PC-3 (cell line): ENCODE data around the gene INSM1. TPM values are rescaled to one million over a fixed set of nuclear protein-coding genes. Genes with fewer than 3 reads are reported as not detected.

Experiments used
- ATAC-seq: fragments of 200-7000 bp; cut with Tn5 transposase; 2 replicates; pipeline ENCODE4 v1.9.1; 2020; ENCODE audit warnings: mild to moderate bottlenecking, moderate library complexity
- BruUV-seq: library from RNA; stranded (reverse); fragments of 400-500 nt; replicated peaks from 2 replicates; lab custom pipeline; 2021; lab: Mats Ljungman, UMichigan
- CTCF ChIA-PET: fragments of 300-600 bp; sonication (Branson Sonifier 250); formaldehyde crosslinking; loops from one replicate; lab custom pipeline; 2022; ENCODE audit warnings: antibody characterized with exemption; lab: Charles Lee
- POLR2A ChIA-PET: fragments of 300-600 bp; sonication (Branson Sonifier 250); formaldehyde crosslinking; loops from one replicate; lab custom pipeline; 2022; ENCODE audit warnings: antibody characterized with exemption; ENCODE audit not compliant: unreplicated experiment; lab: Charles Lee
- DNase-seq: peaks from one replicate; pipeline ENCODE4 v3.0.0-alpha.2; 2015
- H2AFZ ChIP-seq: fragments of 300-600 bp; sonication (generic); 2 replicates; pipeline ENCODE4 v1.6.0; 2016; ENCODE audit warnings: antibody characterized with exemption, low read length
- H3F3A ChIP-seq: fragments of 300-600 bp; sonication (generic); one replicate; pipeline ENCODE4 v1.6.0; 2017; ENCODE audit warnings: antibody characterized with exemption, low read length, control low read depth, mild to moderate bottlenecking; ENCODE audit not compliant: unreplicated experiment
- H3K27ac ChIP-seq: fragments of 300-600 bp; sonication (generic); 2 replicates; pipeline ENCODE4 v1.5.1; 2016; ENCODE audit warnings: mild to moderate bottlenecking, low read length
- H3K27me3 ChIP-seq: fragments of 300-600 bp; sonication (generic); 2 replicates; pipeline ENCODE4 v1.6.1; 2016; ENCODE audit warnings: low read length, mixed read lengths
- H3K36me3 ChIP-seq: fragments of 300-600 bp; sonication (generic); 2 replicates; pipeline ENCODE4 v1.6.1; 2016; ENCODE audit warnings: low read depth, mixed run types, low read length, mixed read lengths
- H3K4me1 ChIP-seq: fragments of 300-600 bp; sonication (generic); 2 replicates; pipeline ENCODE4 v1.5.1; 2016; ENCODE audit warnings: low read length; ENCODE audit not compliant: insufficient read depth
- H3K4me2 ChIP-seq: fragments of 300-600 bp; sonication (generic); 2 replicates; pipeline ENCODE4 v1.6.0; 2016; ENCODE audit warnings: low read length
- H3K4me3 ChIP-seq: fragments of 300-600 bp; sonication (generic); 2 replicates; pipeline ENCODE4 v1.5.1; 2016; ENCODE audit warnings: mild to moderate bottlenecking, low read length, mixed read lengths
- H3K79me2 ChIP-seq: fragments of 300-600 bp; sonication (generic); 2 replicates; pipeline ENCODE4 v1.6.1; 2017; ENCODE audit warnings: low read length, mixed read lengths
- H3K9ac ChIP-seq: fragments of 300-600 bp; sonication (generic); 2 replicates; pipeline ENCODE4 v1.6.0; 2016; ENCODE audit warnings: mild to moderate bottlenecking, low read length
- H3K9me2 ChIP-seq: fragments of 300-600 bp; sonication (generic); replicated peaks from 2 replicates; pipeline ENCODE4 v1.6.1; 2016; ENCODE audit warnings: mixed run types, low read length, mixed read lengths
- H3K9me3 ChIP-seq: fragments of 300-600 bp; sonication (generic); 2 replicates; pipeline ENCODE4 v1.6.1; 2016; ENCODE audit warnings: low read length, mixed read lengths
- H4K20me1 ChIP-seq: fragments of 300-600 bp; sonication (generic); 2 replicates; pipeline ENCODE4 v1.6.1; 2016; ENCODE audit warnings: low read length, mixed read lengths
- EZH2 ChIP-seq: fragments of 300-600 bp; sonication (generic); IDR thresholded peaks from one replicate; pipeline ENCODE4 v1.6.1; 2017; ENCODE audit warnings: antibody characterized with exemption, mild to moderate bottlenecking, low read length; ENCODE audit not compliant: unreplicated experiment
- EZH2phosphoT487 ChIP-seq: fragments of 300-600 bp; sonication (generic); IDR thresholded peaks from 2 replicates; pipeline ENCODE4 v1.6.1; 2018; ENCODE audit warnings: mild to moderate bottlenecking, antibody characterized with exemption, low read length, borderline replicate concordance
- intact Hi-C: fragments of 100-400 bp; cut with micrococcal nuclease; formaldehyde crosslinking; loops from 2 replicates; pipeline ENCODE4 v1.9.0; 2023
- total RNA-seq: library from RNA; depleted of rRNA; stranded (reverse); fragments of >200 nt; gene quantifications from 2 replicates; pipeline ENCODE4 v1.2.3, GENCODE V29; 2014
- TF ChIP-seq, protein P1 (sequence below): fragments of 300-600 bp; sonication (generic); conservative IDR thresholded peaks from 2 replicates; pipeline ENCODE4 v1.5.1; 2017; ENCODE audit warnings: antibody characterized with exemption, low read depth, mild to moderate bottlenecking, low read length

INSM1 gene
- total RNA-seq, 1 experiment from 2014 or later = 0.04 TPM

DNA sequence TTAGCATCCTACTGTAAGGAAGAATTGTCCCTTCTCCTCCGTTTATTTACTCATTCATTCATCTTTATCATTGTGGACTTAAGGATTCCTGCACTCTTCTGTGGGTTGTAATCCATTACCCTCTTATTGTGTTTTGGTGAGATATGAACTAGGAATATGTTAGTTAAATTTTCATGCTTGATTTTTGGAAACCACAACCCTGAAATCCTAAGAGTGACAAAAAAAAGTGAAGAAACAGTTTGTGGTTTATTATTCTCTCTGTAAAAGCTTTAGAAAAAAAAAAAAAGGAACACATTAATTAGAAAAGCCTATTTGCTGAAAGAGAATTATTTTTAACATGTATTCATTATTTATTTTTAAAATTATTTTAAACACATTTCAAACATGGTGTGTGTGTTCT, 36.7 kb upstream of the INSM1 start:
- Histone ChIP-seq H3K9me3 (no peaks in the 10 kb centered on the region), H3K4me2 (no peak overlapping the region), H2AFZ (no peak overlapping the region), H3F3A (no peaks in the 10 kb centered on the region), H3K9ac (no peak overlapping the region), H3K4me3 (no peak overlapping the region), H3K9me2 (no peaks in the 10 kb centered on the region), H4K20me1 (no peaks in the 10 kb centered on the region), H3K79me2 (no peaks in the 10 kb centered on the region), H3K27ac (no peak overlapping the region), H3K4me1 (no peaks in the 10 kb centered on the region), H3K27me3 (peaks cover 52% of the 10 kb centered on the region), H3K36me3 (no peaks in the 10 kb centered on the region)
- ChIA-PET CTCF (no interaction called here), POLR2A (no interaction called here)
- no peak for ATAC-seq
- intact Hi-C loops = no loop called here
- no TSS peak for BruUV-seq
- TF ChIP-seq, protein P1, sequence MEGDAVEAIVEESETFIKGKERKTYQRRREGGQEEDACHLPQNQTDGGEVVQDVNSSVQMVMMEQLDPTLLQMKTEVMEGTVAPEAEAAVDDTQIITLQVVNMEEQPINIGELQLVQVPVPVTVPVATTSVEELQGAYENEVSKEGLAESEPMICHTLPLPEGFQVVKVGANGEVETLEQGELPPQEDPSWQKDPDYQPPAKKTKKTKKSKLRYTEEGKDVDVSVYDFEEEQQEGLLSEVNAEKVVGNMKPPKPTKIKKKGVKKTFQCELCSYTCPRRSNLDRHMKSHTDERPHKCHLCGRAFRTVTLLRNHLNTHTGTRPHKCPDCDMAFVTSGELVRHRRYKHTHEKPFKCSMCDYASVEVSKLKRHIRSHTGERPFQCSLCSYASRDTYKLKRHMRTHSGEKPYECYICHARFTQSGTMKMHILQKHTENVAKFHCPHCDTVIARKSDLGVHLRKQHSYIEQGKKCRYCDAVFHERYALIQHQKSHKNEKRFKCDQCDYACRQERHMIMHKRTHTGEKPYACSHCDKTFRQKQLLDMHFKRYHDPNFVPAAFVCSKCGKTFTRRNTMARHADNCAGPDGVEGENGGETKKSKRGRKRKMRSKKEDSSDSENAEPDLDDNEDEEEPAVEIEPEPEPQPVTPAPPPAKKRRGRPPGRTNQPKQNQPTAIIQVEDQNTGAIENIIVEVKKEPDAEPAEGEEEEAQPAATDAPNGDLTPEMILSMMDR = no peak
- TF ChIP-seq EZH2 = no peak
- TF ChIP-seq EZH2phosphoT487 = no peak
- no peak for DNase-seq

GRCh38 chr20:20331817-20332216, 36.1 kb upstream of the INSM1 start:
- Histone ChIP-seq H3K9ac (no peak overlapping the region), H3F3A (no peaks in the 10 kb centered on the region), H3K4me1 (no peaks in the 10 kb centered on the region), H3K27ac (no peak overlapping the region), H3K4me2 (no peak overlapping the region), H3K27me3 (peaks cover 53% of the 10 kb centered on the region), H3K9me3 (no peaks in the 10 kb centered on the region), H3K9me2 (no peaks in the 10 kb centered on the region), H3K4me3 (no peak overlapping the region), H2AFZ (no peak overlapping the region), H3K79me2 (no peaks in the 10 kb centered on the region), H4K20me1 (no peaks in the 10 kb centered on the region), H3K36me3 (no peaks in the 10 kb centered on the region)
- ChIA-PET POLR2A (no interaction called here), CTCF (no interaction called here)
- TF ChIP-seq EZH2phosphoT487 = no peak
- TF ChIP-seq, protein P1 = no peak
- no peak for TF ChIP-seq EZH2
- DNase-seq (no peak), ATAC-seq (no peak)
- intact Hi-C loops = no loop called here
- no TSS peak for BruUV-seq

- Histone ChIP-seq H4K20me1 (no peaks in the 10 kb centered on the region), H3K27me3 (peaks cover 61% of the 10 kb centered on the region), H3K27ac (no peak overlapping the region), H3K9ac (no peak overlapping the region), H3K9me2 (no peaks in the 10 kb centered on the region), H2AFZ (no peak overlapping the region), H3K79me2 (no peaks in the 10 kb centered on the region), H3K4me2 (no peak overlapping the region), H3K4me3 (no peak overlapping the region), H3F3A (no peaks in the 10 kb centered on the region), H3K4me1 (no peaks in the 10 kb centered on the region), H3K36me3 (no peaks in the 10 kb centered on the region), H3K9me3 (no peaks in the 10 kb centered on the region)
- CTCF ChIA-PET = interaction anchor here (0.7 kb wide), 1 partner anchor 217 kb away, joined by 3 read pairs; no protein-coding TSS in a partner anchor
- no peak for TF ChIP-seq EZH2phosphoT487
- TF ChIP-seq, protein P1 = no peak
- no peak for TF ChIP-seq EZH2
- intact Hi-C loops = no loop called here
- no peak for ATAC-seq
- DNase-seq = no peak
- POLR2A ChIA-PET = no interaction called here
- no TSS peak for BruUV-seq
These were observed 34.0 kb upstream of the INSM1 start for GRCh38 chr20:20333866-20334265.
